Measurements from ENCODE around the gene ZNF276.
"Not testable (repeated sequence)": the region's sequence is repeated elsewhere in the genome, so short reads cannot be mapped to it uniquely, and the experiment has no call there.

ZNF276 gene

DNA sequence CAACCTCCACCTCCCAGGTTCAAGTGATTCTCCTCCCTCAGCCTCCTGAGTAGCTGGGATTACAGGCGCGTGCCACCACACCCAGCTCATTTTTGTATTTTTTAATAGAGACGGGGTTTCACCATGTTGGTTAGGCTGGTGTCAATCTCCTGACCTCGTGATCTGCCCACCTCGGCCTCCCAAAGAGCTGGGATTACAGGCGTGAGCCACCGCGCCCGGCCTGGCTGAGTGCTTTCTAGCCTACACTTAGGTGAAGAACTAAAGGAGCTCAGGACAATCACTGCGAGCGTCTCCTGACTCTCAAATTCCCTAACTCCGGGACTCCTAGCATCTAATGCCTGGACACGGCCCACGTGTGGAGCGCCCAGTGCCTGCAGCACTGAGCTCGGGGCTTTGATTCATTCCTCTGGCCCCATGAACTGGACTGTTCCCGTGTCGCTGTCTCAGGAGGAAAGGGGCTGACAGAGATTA is 21.7 kb upstream of the ZNF276 start:
- not testable (repeated sequence) for H3K9ac ChIP-seq (ENCODE audit: low read length); H3K36me3 ChIP-seq (ENCODE audit: control insufficient read depth, insufficient read depth, low read length); H3K4me1 ChIP-seq (ENCODE audit: control insufficient read depth, insufficient read depth, low read length); H3K27ac ChIP-seq (ENCODE audit: low read depth, low read length); H3K27me3 ChIP-seq (ENCODE audit: control insufficient read depth, insufficient read depth, low read length); H3K4me3 ChIP-seq (ENCODE audit: low read length)

DNA sequence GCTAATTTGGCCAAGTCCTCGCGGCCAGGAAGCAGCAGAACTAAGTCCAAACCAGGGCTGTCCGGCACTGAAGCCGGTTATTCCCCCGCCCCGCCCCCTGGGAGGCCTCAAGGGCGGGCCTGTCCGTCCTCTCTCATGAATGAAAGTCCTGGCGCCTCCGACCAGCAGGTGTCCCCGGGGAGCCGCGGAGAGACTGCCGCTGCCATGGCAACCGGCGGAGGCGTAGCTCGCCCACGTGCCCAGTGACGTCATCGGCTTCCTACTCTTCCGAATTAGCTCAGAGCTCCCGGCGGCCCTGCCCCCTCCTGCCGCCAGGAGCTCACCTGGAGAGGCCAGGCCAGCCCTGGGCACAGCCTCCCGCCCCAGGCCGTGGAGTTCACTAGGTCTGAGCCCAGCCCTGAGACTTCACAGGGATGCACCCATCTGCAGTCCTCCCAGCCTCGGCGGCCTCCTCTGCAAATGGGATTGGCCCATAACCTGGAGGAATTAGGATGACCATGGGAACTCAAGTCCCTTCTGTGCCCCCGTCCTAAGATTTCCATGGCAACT is 21.2 kb upstream of the ZNF276 start:
- peak overlapping the region; percentile 46 for H3K9ac ChIP-seq (ENCODE audit: low read length)
- peak overlapping the region; percentile 11 for H3K27ac ChIP-seq (ENCODE audit: low read depth, low read length)
- H3K4me1 ChIP-seq (ENCODE audit: control insufficient read depth, insufficient read depth, low read length), result peaks cover 6% of the 10 kb centered on the region
- no peaks in the 10 kb centered on the region for H3K36me3 ChIP-seq (ENCODE audit: control insufficient read depth, insufficient read depth, low read length)
- H3K4me3 ChIP-seq (ENCODE audit: low read length), result peak overlapping the region; percentile 73
- no peaks in the 10 kb centered on the region for H3K27me3 ChIP-seq (ENCODE audit: control insufficient read depth, insufficient read depth, low read length)

DNA sequence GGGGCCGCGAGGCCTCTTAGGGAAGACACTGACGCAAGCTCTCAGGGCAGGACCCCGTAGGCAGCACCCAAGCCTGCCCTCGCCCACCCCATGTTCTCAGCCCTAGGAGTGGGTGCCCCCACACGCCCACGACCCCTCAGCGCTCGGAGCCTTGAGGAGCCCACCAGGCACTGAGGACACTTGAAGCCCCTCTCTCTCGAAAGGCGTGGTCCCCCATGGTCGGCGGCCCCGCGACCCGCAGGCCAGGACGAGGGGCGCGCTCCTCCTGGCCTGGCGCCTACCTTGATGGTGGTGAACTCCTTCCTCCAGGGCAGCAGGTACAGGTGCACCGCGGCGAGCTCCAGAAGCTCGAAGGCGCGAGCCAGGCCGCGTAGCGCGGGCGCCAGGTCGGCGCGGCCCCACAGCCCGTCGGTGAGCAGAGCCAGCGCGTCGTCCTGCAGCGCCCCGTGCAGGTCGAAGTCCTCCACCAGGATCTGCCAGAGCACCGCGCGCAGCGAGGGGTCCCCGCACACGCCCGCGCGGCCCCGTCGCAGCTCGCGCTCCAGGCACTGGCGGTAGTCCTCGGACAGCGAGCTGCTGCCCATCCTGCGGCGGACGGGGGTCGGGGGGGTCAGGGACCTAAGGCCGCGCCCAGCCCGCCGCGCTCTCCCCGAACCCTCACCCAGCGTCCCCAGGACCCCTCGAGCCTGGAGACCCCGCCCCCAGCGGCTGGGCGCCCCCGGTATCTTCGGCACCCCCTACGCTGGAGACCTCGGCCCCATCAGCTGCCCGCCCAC is 20.5 kb upstream of the ZNF276 start:
- peak overlapping the region; percentile 46 for H3K9ac ChIP-seq (ENCODE audit: low read length)
- no peaks in the 10 kb centered on the region for H3K36me3 ChIP-seq (ENCODE audit: control insufficient read depth, insufficient read depth, low read length)
- H3K4me3 ChIP-seq (ENCODE audit: low read length), result peak overlapping the region; percentile 73
- H3K4me1 ChIP-seq (ENCODE audit: control insufficient read depth, insufficient read depth, low read length), result peaks cover 6% of the 10 kb centered on the region
- H3K27ac ChIP-seq (ENCODE audit: low read depth, low read length), result peak overlapping the region; percentile 11
- no peaks in the 10 kb centered on the region for H3K27me3 ChIP-seq (ENCODE audit: control insufficient read depth, insufficient read depth, low read length)

DNA sequence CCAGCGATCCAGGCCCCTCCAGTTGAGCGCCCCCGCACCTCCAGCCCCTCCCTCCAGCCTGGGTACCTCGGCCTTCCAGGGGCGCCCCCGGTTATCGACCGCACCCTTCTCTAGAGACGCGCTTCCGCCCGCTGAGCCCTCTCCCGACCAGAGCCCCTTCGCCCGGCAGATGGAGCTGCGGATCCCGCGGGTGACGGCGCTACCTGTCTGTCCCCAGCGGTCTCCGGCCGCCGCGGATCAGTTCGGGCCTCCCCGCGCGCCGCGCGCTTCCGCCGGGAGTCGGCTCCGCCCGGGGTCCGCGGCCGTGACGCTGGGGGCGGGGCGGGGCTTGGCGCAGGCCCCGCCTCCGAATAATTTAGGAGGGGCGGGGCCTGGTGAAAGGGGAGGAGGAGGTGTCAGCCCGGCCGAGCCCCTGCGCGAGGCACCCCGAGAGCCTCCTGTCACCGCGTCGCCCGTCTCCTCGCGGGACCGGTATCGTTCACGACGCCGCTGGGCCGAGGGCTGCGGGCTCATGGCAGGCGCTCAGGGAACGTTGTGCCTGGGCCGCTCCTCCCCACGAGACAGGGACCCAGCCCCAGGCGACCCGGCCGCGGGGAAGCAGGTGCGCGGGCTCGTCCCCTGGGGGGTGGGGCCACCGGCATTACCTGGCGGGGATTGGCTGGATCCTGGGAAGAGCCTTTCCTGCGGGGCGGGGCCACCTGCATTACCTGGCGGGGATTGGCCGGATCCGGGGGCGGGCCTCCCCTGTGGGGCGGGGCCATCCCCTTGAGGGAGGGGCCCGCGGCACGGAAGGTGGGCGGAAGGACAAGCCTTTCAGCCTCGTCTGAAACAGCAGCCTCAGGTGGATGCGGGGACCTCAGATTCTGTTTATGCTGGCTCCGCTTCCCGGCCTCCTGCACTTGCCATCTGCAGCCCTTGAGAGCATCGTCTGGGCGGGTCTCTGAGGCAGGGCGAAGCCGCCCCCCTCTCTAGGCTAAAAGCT is 19.6 kb upstream of the ZNF276 start, which contains the start of gene SPATA2L:
SPATA2L (minus strand) TSS at position 281 of the 982 bp plus-strand sequence. CDS start 473 bp downstream, outside the sequence.
- no peaks in the 10 kb centered on the region for H3K27me3 ChIP-seq (ENCODE audit: control insufficient read depth, insufficient read depth, low read length)
- peaks cover 6% of the 10 kb centered on the region for H3K4me1 ChIP-seq (ENCODE audit: control insufficient read depth, insufficient read depth, low read length)
- peak within 1 kb of the TSS; percentile 46 for H3K9ac ChIP-seq (ENCODE audit: low read length)
- peak within 1 kb of the TSS; percentile 11 for H3K27ac ChIP-seq (ENCODE audit: low read depth, low read length)
- no peaks in the 10 kb centered on the region for H3K36me3 ChIP-seq (ENCODE audit: control insufficient read depth, insufficient read depth, low read length)
- peak within 1 kb of the TSS; percentile 73 for H3K4me3 ChIP-seq (ENCODE audit: low read length)

DNA sequence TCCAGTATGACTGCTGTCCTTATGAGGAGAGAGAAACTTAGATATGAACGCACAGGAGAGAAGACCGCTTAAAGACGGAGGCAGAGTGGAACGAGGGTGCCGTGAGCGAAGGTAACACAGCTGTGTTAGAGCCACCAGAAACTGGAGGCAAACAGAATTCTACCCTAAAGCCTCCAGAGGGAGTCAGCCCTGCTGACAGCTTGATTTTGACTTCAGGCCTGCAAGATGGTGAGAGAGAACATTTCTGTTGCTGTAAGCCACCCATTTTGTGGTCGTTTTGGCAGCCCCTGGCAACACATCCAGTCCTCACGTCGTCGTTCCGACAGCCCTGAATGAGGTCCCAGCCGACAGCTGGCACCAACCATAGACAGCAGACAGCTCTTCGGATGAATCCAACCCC is 17.1 kb upstream of the ZNF276 start:
- Histone ChIP-seq H3K4me1 (ENCODE audit: control insufficient read depth, insufficient read depth, low read length) (peaks cover 6% of the 10 kb centered on the region), H3K36me3 (ENCODE audit: control insufficient read depth, insufficient read depth, low read length) (no peaks in the 10 kb centered on the region), H3K27me3 (ENCODE audit: control insufficient read depth, insufficient read depth, low read length) (no peaks in the 10 kb centered on the region), H3K27ac (ENCODE audit: low read depth, low read length) (no peak overlapping the region), H3K9ac (ENCODE audit: low read length) (no peak overlapping the region), H3K4me3 (ENCODE audit: low read length) (no peak overlapping the region)

DNA sequence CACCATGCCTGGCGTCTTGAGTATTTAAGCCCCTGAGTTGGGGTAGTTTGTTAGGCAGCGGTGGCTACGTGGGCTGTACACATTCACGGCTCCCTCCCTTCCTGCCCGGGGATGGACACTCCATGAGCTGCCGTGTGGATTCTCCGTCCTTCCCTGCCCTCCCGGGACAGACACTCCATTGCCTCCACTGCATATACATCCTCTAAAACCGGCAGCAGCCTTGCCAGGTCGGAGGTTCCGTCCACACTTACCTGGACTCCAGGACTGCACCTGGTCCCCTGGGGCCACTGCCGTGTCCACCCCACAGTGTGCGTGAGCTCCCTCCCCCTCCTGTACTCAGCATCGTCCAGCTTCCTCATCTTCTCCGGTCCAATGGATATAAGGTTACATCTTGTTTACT is 16.3 kb upstream of the ZNF276 start:
- Histone ChIP-seq H3K4me3 (ENCODE audit: low read length) (no peak overlapping the region), H3K4me1 (ENCODE audit: control insufficient read depth, insufficient read depth, low read length) (peaks cover 6% of the 10 kb centered on the region), H3K27me3 (ENCODE audit: control insufficient read depth, insufficient read depth, low read length) (no peaks in the 10 kb centered on the region), H3K9ac (ENCODE audit: low read length) (no peak overlapping the region), H3K36me3 (ENCODE audit: control insufficient read depth, insufficient read depth, low read length) (no peaks in the 10 kb centered on the region), H3K27ac (ENCODE audit: low read depth, low read length) (no peak overlapping the region)

DNA sequence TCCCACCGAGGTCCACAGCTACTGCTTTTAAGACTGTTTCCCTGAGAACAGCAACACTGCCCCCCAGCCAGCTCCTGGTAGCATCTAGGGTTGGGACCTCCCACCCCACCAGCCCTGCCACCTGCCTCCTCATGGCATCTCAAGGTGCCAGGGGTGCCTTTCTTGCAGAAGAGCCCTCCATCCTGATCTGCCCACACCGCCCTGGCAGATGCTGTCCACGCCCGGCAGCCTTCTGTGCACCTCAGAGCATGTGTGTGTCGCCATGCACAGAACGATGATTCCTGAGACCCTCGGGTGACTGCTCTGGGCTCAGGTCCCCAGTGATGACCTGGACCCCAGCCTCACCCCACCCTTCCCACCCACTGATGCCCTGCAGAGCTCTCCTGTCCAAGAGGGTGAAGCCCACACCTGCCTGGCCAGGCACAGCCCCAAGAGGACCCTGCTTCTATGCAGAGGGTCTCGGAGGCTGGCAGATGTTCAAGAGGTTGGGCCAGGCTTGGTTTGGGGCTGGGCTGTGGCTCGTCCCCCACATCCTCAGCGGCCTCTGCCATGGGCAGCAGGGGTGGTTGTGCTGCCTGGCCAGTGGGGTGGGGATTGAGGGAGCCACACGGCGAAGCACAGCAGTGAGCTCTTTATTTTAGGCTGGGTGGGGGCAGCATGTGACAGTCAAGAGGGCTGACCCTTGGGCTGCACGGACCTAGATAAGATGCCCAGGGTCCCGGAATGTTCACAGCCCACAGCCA is 14.6 kb upstream of the ZNF276 start:
- H3K9ac ChIP-seq (ENCODE audit: low read length), result no peak overlapping the region
- H3K4me3 ChIP-seq (ENCODE audit: low read length), result no peak overlapping the region
- H3K27me3 ChIP-seq (ENCODE audit: control insufficient read depth, insufficient read depth, low read length), result no peaks in the 10 kb centered on the region
- H3K27ac ChIP-seq (ENCODE audit: low read depth, low read length), result no peak overlapping the region
- no peaks in the 10 kb centered on the region for H3K4me1 ChIP-seq (ENCODE audit: control insufficient read depth, insufficient read depth, low read length)
- H3K36me3 ChIP-seq (ENCODE audit: control insufficient read depth, insufficient read depth, low read length), result no peaks in the 10 kb centered on the region

DNA sequence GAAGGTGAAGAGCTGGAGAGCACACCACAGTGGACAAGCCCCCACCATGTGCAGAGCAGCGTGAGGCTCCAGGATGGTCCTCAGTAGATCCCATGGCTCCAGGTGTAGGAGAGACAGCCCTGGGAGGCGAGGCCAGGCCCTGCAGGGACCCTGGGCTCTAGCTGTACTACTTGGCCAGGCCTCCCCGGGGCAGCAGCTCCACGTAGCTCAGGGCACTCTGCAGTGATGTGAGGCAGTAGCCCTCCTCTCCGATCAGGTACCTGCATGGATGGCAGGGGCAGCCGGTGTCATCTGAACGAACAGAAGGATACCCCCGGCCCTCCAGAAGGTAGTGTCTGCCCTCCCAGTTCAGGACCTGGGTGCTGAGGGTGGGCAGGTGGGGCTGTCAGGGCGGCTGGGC is 13.6 kb upstream of the ZNF276 start:
- Histone ChIP-seq H3K27me3 (ENCODE audit: control insufficient read depth, insufficient read depth, low read length) (no peaks in the 10 kb centered on the region), H3K4me3 (ENCODE audit: low read length) (no peak overlapping the region), H3K9ac (ENCODE audit: low read length) (no peak overlapping the region)

DNA sequence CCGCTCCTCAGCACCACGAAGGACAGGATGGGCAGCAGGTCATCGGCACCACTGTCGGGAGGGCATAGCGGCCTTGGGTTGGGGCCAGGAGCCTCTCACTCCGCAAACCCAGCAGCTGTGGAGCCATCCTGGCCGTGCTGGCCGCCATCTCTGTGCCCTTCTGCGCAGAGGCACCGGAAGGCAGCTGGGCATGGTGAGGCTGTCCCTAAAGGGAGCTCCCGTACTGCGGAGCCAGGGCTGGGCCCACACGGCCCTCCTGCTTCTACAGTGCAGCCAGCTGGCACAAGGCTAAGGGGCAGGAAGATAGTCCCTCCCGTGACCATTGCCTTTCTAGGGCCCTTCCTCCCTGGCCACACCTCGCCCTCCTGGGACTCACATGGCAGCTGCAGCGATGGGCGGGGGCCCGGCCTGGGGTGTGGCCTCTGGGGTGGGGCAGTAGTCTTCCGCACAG is 12.8 kb upstream of the ZNF276 start:
- Histone ChIP-seq H3K4me3 (ENCODE audit: low read length) (no peak overlapping the region), H3K4me1 (ENCODE audit: control insufficient read depth, insufficient read depth, low read length) (no peaks in the 10 kb centered on the region), H3K27me3 (ENCODE audit: control insufficient read depth, insufficient read depth, low read length) (no peaks in the 10 kb centered on the region), H3K9ac (ENCODE audit: low read length) (no peak overlapping the region), H3K27ac (ENCODE audit: low read depth, low read length) (no peak overlapping the region), H3K36me3 (ENCODE audit: control insufficient read depth, insufficient read depth, low read length) (no peaks in the 10 kb centered on the region)

More for the DNA sequence above, 13.6 kb upstream of the ZNF276 start:
- no peaks in the 10 kb centered on the region for H3K4me1 ChIP-seq (ENCODE audit: control insufficient read depth, insufficient read depth, low read length)
- no peak overlapping the region for H3K27ac ChIP-seq (ENCODE audit: low read depth, low read length)
- no peaks in the 10 kb centered on the region for H3K36me3 ChIP-seq (ENCODE audit: control insufficient read depth, insufficient read depth, low read length)

DNA sequence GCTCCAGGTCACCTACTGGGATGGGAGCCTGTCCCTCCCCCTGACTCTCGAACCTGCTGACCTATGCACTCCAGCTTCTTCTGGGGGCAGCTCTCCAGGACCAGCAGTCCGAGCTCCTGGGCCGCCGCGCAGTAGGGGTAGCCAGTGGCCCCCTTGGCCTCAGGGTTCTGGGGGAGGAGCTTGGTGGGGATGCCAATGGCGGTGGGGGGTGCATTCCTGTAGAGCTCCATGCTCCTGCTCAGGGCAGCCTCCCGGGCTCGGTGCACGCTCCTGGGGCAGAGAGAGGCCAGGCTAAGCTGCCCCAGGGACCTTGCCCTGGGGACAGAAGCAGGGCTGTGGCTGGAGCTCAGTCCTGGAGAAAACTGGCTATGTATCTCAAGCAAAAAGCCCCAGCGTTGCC is 12.2 kb upstream of the ZNF276 start:
- Histone ChIP-seq H3K27ac (ENCODE audit: low read depth, low read length) (no peak overlapping the region), H3K9ac (ENCODE audit: low read length) (no peak overlapping the region), H3K4me3 (ENCODE audit: low read length) (no peak overlapping the region), H3K27me3 (ENCODE audit: control insufficient read depth, insufficient read depth, low read length) (no peaks in the 10 kb centered on the region), H3K36me3 (ENCODE audit: control insufficient read depth, insufficient read depth, low read length) (no peaks in the 10 kb centered on the region), H3K4me1 (ENCODE audit: control insufficient read depth, insufficient read depth, low read length) (no peaks in the 10 kb centered on the region)

DNA sequence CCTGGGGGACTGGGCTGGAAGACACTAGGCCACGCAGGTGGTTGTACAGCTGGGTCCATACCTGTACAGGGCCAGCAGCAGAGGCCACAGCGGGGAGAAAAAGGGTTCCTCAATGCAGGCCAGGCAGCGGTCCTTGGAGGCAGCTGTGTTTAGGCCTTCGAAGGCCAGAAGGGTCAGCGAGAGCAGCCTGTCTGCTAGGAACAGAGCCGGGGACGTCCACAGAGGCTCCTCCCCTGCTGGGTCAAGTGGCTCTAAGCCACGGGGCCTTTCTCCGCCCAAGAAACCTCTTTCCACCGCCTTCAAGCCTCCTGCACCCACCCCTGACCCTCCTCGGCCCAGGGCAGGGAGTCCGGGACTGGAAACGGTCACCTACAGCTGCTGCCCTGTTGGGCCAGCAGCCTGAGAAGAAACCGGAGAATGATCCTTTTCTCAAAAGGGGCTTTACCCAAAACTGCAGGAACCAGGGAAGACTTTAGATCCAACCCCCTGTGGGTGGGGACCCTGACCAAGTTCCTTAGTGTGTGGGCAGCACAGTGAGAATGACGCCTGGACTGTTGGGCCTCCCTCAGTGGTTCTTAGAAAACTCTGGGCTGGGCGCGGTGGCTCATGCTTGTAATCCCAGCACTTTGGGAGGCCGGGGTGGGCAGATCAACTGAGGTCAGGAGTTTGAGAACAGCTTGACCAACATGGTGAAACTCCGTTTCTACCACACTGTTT is 11.5 kb upstream of the ZNF276 start:
- Histone ChIP-seq H3K36me3 (ENCODE audit: control insufficient read depth, insufficient read depth, low read length) (no peaks in the 10 kb centered on the region), H3K9ac (ENCODE audit: low read length) (no peak overlapping the region), H3K27me3 (ENCODE audit: control insufficient read depth, insufficient read depth, low read length) (no peaks in the 10 kb centered on the region), H3K4me1 (ENCODE audit: control insufficient read depth, insufficient read depth, low read length) (no peaks in the 10 kb centered on the region), H3K4me3 (ENCODE audit: low read length) (no peak overlapping the region), H3K27ac (ENCODE audit: low read depth, low read length) (no peak overlapping the region)
